GM19023 (cell line): ENCODE measurements around the gene LRRN4.
A peak's percentile ranks its signal among the peaks of the same experiment; 100 is the strongest.
"Not testable (repeated sequence)": the region's sequence is repeated elsewhere in the genome, so short reads cannot be mapped to it uniquely, and the experiment has no call there.

ENCODE experiments used
- ATAC-seq: cut with Tn5 transposase; IDR thresholded peaks from one replicate; pipeline ENCODE4 v1.9.1; 2021; ENCODE audit warnings: mild to moderate bottlenecking, moderate library complexity; ENCODE audit not compliant: unreplicated experiment

LRRN4 gene

GRCh38 chr20:6034134-6034969 is 19.5 kb downstream of the LRRN4 start:
- ATAC-seq: no peak

- not testable (repeated sequence) for ATAC-seq
Measured at GRCh38 chr20:6032907-6033306, 21.0 kb downstream of the LRRN4 start.

- ATAC-seq: no peak
Measured at GRCh38 chr20:6030453-6031080, 23.3 kb downstream of the LRRN4 start.

- ATAC-seq: no peak
Measured at GRCh38 chr20:6029538-6029937, 24.3 kb downstream of the LRRN4 start.

GRCh38 chr20:6028818-6029217 is 25.0 kb downstream of the LRRN4 start:
- ATAC-seq: no peak

GRCh38 chr20:6026051-6026450 is 27.8 kb downstream of the LRRN4 start:
- no peak for ATAC-seq

- ATAC-seq: no peak
Measured at GRCh38 chr20:6024768-6025167, 29.1 kb downstream of the LRRN4 start.

- no peak for ATAC-seq
Measured at GRCh38 chr20:6017880-6018279, 36.0 kb downstream of the LRRN4 start.

- no peak for ATAC-seq
Measured at GRCh38 chr20:6017467-6017866, 36.4 kb downstream of the LRRN4 start.

- no peak for ATAC-seq
Measured at GRCh38 chr20:6014957-6015356, 38.9 kb downstream of the LRRN4 start.

- no peak for ATAC-seq
Measured at GRCh38 chr20:6014017-6014416, 39.8 kb downstream of the LRRN4 start.

- no peak for ATAC-seq
Measured at GRCh38 chr20:6012179-6012578, 41.7 kb downstream of the LRRN4 start.

- no peak for ATAC-seq
Measured at GRCh38 chr20:6008254-6008653, 45.6 kb downstream of the LRRN4 start.

GRCh38 chr20:6007529-6008103 is 46.2 kb downstream of the LRRN4 start:
- no peak for ATAC-seq

- ATAC-seq: no peak
Measured at GRCh38 chr20:6007094-6007528, 46.7 kb downstream of the LRRN4 start.

- no peak for ATAC-seq
Measured at GRCh38 chr20:6006603-6006949, 47.3 kb downstream of the LRRN4 start.

GRCh38 chr20:6000871-6001270 is 53.0 kb downstream of the LRRN4 start:
- ATAC-seq: no peak

- ATAC-seq: no peak
Measured at GRCh38 chr20:5999783-6000182, 54.1 kb downstream of the LRRN4 start.

- peak; percentile 95 for ATAC-seq
Measured at GRCh38 chr20:5996765-5997164, 57.1 kb downstream of the LRRN4 start.

- ATAC-seq: no peak
Measured at GRCh38 chr20:5991623-5992441, 62.0 kb downstream of the LRRN4 start.

GRCh38 chr20:5990946-5991345 is 62.9 kb downstream of the LRRN4 start:
- ATAC-seq: no peak
